K562 (cell line): ENCODE results near the gene KCNK4. TPM values are rescaled to one million over a fixed set of nuclear protein-coding genes. Genes with fewer than 3 reads are reported as not detected.

Experiments
- EGR1 ChIP-seq: fragments of 450-650 bp; conservative IDR thresholded peaks from 2 replicates; pipeline ENCODE4 v1.6.1; 2017; ENCODE audit warnings: mild to moderate bottlenecking
- MGA ChIP-seq: fragments of 450-650 bp; IDR thresholded peaks from 2 replicates; pipeline ENCODE4 v1.6.1; 2016; ENCODE audit warnings: mild to moderate bottlenecking, moderate library complexity
- SMAD4 ChIP-seq: fragments of 250-450 bp; sonication (Bioruptor Pico); conservative IDR thresholded peaks from 2 replicates; pipeline ENCODE4 v1.8.0; 2021; ENCODE audit warnings: inconsistent platforms, mild to moderate bottlenecking, moderate library complexity
- ZBTB34 ChIP-seq: fragments of 250-450 bp; sonication (Bioruptor Pico); IDR thresholded peaks from 2 replicates; pipeline ENCODE4 v1.8.0; 2021; ENCODE audit warnings: mild to moderate bottlenecking, moderate library complexity
- ZNF146 ChIP-seq: IDR thresholded peaks from one replicate; pipeline ENCODE4 v1.6.1; 2018; ENCODE audit warnings: missing compliant biosample characterization; ENCODE audit not compliant: unreplicated experiment
- ZNF589 ChIP-seq: fragments of 200-800 bp; sonication (Bioruptor generic); IDR thresholded peaks from 2 replicates; pipeline ENCODE4 v1.6.1; 2016; ENCODE audit warnings: low read depth, missing genetic modification characterization, missing compliant biosample characterization
- polyA plus RNA-seq, 8 experiments: library from polyadenylated mRNA; depleted of rRNA in 4 of 8; stranded (reverse) in 5 of 8; unstranded in 3 of 8; fragments of >200 nt; fragmentation: Nextera tagmentation in 2 of 8; fragmentation: Illumina TruSeq in 1 of 8; extraction: Ambion mirVana in 2 of 8; extraction: Trizol in 1 of 8; gene quantifications; 2 replicates each; pipeline versions ENCODE4 v1.2.1 to v1.2.3, GENCODE V29; 2011 to 2014; ENCODE audit warnings: inconsistent platforms in 1 of 8, missing spikeins in 1 of 8
- total RNA-seq, 7 experiments: library from RNA; depleted of rRNA in 6 of 7; stranded (reverse); fragments of >200 nt in 6 of 7; fragmentation: Illumina TruSeq in 2 of 7; extraction: Trizol in 2 of 7; gene quantifications; 2 replicates each; pipeline versions ENCODE4 v1.2.1 to v1.2.3, GENCODE V29; 2011 to 2021; ENCODE audit warnings: low replicate concordance in 1 of 7
- TF ChIP-seq, protein P1 (sequence below): fragments of 450-650 bp; IDR thresholded peaks from 2 replicates; pipeline ENCODE4 v1.6.1; 2014; ENCODE audit warnings: low read depth, mild to moderate bottlenecking, moderate library complexity, borderline replicate concordance
- TF ChIP-seq, protein P2 (sequence below): IDR thresholded peaks from 2 replicates; pipeline ENCODE4 v1.6.1; 2016; ENCODE audit warnings: missing genetic modification characterization, missing compliant biosample characterization

Gene KCNK4
- total and polyA plus RNA-seq, 9 of the 15 experiments (the other 6 are each of a cell fraction or from before 2014, with no cell fraction given), result not detected

DNA sequence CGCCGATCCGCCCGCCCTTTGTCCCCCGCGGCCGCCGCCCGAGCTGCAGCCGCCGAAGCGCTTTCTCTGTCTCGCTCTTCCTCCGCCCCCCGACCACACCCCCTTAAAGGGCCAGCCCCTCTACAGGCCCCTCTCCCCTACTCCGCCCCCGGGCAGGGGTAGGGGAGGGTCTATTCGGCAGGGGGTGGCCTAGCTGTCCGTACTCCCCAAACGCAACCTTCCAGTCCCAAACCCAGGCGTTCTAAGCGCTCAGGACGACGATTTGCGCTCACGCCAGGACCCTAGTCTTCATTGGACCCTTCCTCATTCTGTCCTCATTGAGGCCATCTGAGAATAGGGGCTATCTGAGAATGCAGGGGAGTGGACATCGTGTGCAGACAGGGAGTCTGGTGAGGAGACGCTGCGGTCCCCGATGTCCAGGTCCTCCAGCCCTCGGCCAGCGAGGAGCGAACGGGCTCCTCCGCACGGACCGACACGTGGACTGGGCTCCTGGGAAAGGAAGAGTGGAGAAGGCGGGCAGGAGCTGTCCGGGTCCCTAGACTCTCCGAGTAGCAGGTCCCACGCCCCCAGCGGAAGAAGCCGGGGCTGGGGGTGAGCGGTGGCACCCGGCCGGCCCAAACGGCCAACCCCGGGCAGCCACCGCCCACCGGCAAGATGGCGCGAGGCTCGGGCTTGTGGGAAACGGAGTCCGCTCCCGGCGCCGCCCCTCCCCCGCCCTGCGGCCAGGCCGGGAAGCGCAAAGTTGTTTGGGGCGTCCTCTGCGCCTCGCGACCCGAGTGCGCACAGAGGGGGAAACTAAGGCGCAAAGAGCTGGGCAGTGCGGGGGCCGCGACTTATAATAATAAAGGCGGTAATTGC is 44.0 kb upstream of the KCNK4 start, which contains the start of gene PPP1R14B (continued):
- TF ChIP-seq SMAD4 (0 out of 2 replicates have a peak, but pooled peaks have one; percentile 67), ZNF146 (CRISPR knock-in tag) (peak; percentile 5), ZBTB34 (CRISPR knock-in tag) (no peak), ZNF589 (0 out of 2 replicates have a peak, but pooled peaks have one; percentile 19), MGA (peak; percentile 95), EGR1 (peak; percentile 76)
- TF ChIP-seq, protein P1, sequence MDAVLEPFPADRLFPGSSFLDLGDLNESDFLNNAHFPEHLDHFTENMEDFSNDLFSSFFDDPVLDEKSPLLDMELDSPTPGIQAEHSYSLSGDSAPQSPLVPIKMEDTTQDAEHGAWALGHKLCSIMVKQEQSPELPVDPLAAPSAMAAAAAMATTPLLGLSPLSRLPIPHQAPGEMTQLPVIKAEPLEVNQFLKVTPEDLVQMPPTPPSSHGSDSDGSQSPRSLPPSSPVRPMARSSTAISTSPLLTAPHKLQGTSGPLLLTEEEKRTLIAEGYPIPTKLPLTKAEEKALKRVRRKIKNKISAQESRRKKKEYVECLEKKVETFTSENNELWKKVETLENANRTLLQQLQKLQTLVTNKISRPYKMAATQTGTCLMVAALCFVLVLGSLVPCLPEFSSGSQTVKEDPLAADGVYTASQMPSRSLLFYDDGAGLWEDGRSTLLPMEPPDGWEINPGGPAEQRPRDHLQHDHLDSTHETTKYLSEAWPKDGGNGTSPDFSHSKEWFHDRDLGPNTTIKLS, result peak; percentile 92
- TF ChIP-seq, protein P2, sequence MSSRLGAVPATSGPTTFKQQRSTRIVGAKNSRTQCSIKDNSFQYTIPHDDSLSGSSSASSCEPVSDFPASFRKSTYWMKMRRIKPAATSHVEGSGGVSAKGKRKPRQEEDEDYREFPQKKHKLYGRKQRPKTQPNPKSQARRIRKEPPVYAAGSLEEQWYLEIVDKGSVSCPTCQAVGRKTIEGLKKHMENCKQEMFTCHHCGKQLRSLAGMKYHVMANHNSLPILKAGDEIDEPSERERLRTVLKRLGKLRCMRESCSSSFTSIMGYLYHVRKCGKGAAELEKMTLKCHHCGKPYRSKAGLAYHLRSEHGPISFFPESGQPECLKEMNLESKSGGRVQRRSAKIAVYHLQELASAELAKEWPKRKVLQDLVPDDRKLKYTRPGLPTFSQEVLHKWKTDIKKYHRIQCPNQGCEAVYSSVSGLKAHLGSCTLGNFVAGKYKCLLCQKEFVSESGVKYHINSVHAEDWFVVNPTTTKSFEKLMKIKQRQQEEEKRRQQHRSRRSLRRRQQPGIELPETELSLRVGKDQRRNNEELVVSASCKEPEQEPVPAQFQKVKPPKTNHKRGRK, result no peak
